AG09319 (cell line): ENCODE results near the gene ULK4.
A peak's percentile ranks its signal among the peaks of the same experiment; 100 is the strongest.

ENCODE experiments used
- DNase-seq: peaks from one replicate; pipeline ENCODE4 v3.0.0-alpha.2; 2010; ENCODE audit warnings: low read depth; ENCODE audit errors: extremely low read depth
- CTCF ChIP-seq: IDR thresholded peaks from 2 replicates; pipeline ENCODE4 v1.5.1; 2011; ENCODE audit warnings: low read depth, mild to moderate bottlenecking, inconsistent platforms, low read length, moderate library complexity

Gene ULK4

GRCh38 chr3:41915353-41915752 lies 46.5 kb downstream of the ULK4 start:
- no peak for DNase-seq
- TF ChIP-seq CTCF, result no peak

- TF ChIP-seq CTCF, result no peak
- no peak for DNase-seq
Observed at GRCh38 chr3:41912280-41912679, 49.6 kb downstream of the ULK4 start.

- TF ChIP-seq CTCF, result no peak
- no peak for DNase-seq
Observed at GRCh38 chr3:41907330-41908073, 54.4 kb downstream of the ULK4 start.

GRCh38 chr3:41900265-41900664 lies 61.6 kb downstream of the ULK4 start:
- TF ChIP-seq CTCF, result no peak
- DNase-seq, result no peak

- no peak for DNase-seq
- no peak for TF ChIP-seq CTCF
Observed at GRCh38 chr3:41898631-41899030, 63.3 kb downstream of the ULK4 start.

GRCh38 chr3:41893977-41894376 lies 67.9 kb downstream of the ULK4 start:
- TF ChIP-seq CTCF, result peak; percentile 43
- DNase-seq, result peak; percentile 10

- TF ChIP-seq CTCF, result no peak
- DNase-seq, result no peak
Observed at GRCh38 chr3:41888368-41889076, 73.4 kb downstream of the ULK4 start.
